Lung microvascular endothelial cell (primary cell): Measurements from ENCODE around the gene ZBTB16. TPM values are rescaled to one million over a fixed set of nuclear protein-coding genes. Genes with fewer than 3 reads are reported as not detected.
A peak's percentile ranks its signal among the peaks of the same experiment; 100 is the strongest.

Source experiments
- DNase-seq, 2 donors: peaks; one replicate each; pipeline versions ENCODE4 v3.0.0 to v3.0.0-alpha.2; 2010; ENCODE audit warnings: low read depth in 2 of 2
- total RNA-seq: library from RNA; depleted of rRNA; stranded (reverse); fragments of >200 nt; gene quantifications from 2 replicates; pipeline ENCODE4 v1.2.1, GENCODE V29; 2014

The ZBTB16 gene
- total RNA-seq, 1 donor from 2014 or later, result 22.0 TPM

- no peak for DNase-seq
Observed at GRCh38 chr11:114259551-114259983, 200.1 kb downstream of the ZBTB16 start.

GRCh38 chr11:114260077-114260476 is 200.6 kb downstream of the ZBTB16 start:
- no peak for DNase-seq

GRCh38 chr11:114260483-114260882 is 201.0 kb downstream of the ZBTB16 start:
- no peak for DNase-seq

GRCh38 chr11:114261791-114262190 is 202.3 kb downstream of the ZBTB16 start:
- no peak for DNase-seq

- peak; percentile 68 to 80 for DNase-seq
Observed at GRCh38 chr11:114262681-114263512, 203.4 kb downstream of the ZBTB16 start.

- peak in 1 of 2 donors; percentile 20 for DNase-seq
Observed at GRCh38 chr11:114263513-114264170, 204.1 kb downstream of the ZBTB16 start.

GRCh38 chr11:114264381-114264780 is 204.9 kb downstream of the ZBTB16 start:
- no peak for DNase-seq

GRCh38 chr11:114265122-114265878 is 205.8 kb downstream of the ZBTB16 start:
- no peak for DNase-seq

GRCh38 chr11:114269498-114269897 is 210.0 kb downstream of the ZBTB16 start:
- DNase-seq, result no peak

- no peak for DNase-seq
Observed at GRCh38 chr11:114270531-114271270, 211.2 kb downstream of the ZBTB16 start.

- no peak for DNase-seq
Observed at GRCh38 chr11:114271316-114271715, 211.8 kb downstream of the ZBTB16 start.

- no peak for DNase-seq
Observed at GRCh38 chr11:114272311-114272710, 212.8 kb downstream of the ZBTB16 start.

GRCh38 chr11:114273071-114273470 is 213.6 kb downstream of the ZBTB16 start:
- DNase-seq, result no peak

GRCh38 chr11:114273890-114274635 is 214.6 kb downstream of the ZBTB16 start:
- no peak for DNase-seq

- DNase-seq, result no peak
Observed at GRCh38 chr11:114274637-114275036, 215.1 kb downstream of the ZBTB16 start.

- DNase-seq, result no peak
Observed at GRCh38 chr11:114275280-114275679, 215.8 kb downstream of the ZBTB16 start.

- DNase-seq, result no peak
Observed at GRCh38 chr11:114276077-114276476, 216.6 kb downstream of the ZBTB16 start.

- DNase-seq, result no peak
Observed at GRCh38 chr11:114277637-114278341, 218.3 kb downstream of the ZBTB16 start.

- DNase-seq, result no peak
Observed at GRCh38 chr11:114278342-114279065, 219.0 kb downstream of the ZBTB16 start.
